HG02623 (cell line): ENCODE measurements around the gene TMEM232.

ENCODE experiments used
- ATAC-seq: cut with Tn5 transposase; IDR thresholded peaks from one replicate; pipeline ENCODE4 v1.9.1; 2021; ENCODE audit warnings: moderate library complexity; ENCODE audit not compliant: unreplicated experiment

Gene TMEM232

GRCh38 chr5:110435207-110435606 is 291.3 kb downstream of the TMEM232 start:
- ATAC-seq = no peak

GRCh38 chr5:110431603-110432002 is 294.9 kb downstream of the TMEM232 start:
- no peak for ATAC-seq

GRCh38 chr5:110414360-110414759 is 312.1 kb downstream of the TMEM232 start:
- no peak for ATAC-seq

GRCh38 chr5:110413856-110414255 is 312.6 kb downstream of the TMEM232 start:
- ATAC-seq = no peak

- ATAC-seq = no peak
Observed at GRCh38 chr5:110409571-110409970, 316.9 kb downstream of the TMEM232 start.

- ATAC-seq = no peak
Observed at GRCh38 chr5:110402562-110402961, 323.9 kb downstream of the TMEM232 start.

- ATAC-seq = no peak
Observed at GRCh38 chr5:110401881-110402280, 324.6 kb downstream of the TMEM232 start.

GRCh38 chr5:110398951-110399350 is 327.5 kb downstream of the TMEM232 start:
- ATAC-seq = no peak

- no peak for ATAC-seq
Observed at GRCh38 chr5:110397281-110397680, 329.2 kb downstream of the TMEM232 start.

- no peak for ATAC-seq
Observed at GRCh38 chr5:110386782-110387181, 339.7 kb downstream of the TMEM232 start.

- no peak for ATAC-seq
Observed at GRCh38 chr5:110383231-110383630, 343.2 kb downstream of the TMEM232 start.

- ATAC-seq = no peak
Observed at GRCh38 chr5:110377943-110378342, 348.5 kb downstream of the TMEM232 start.

- no peak for ATAC-seq
Observed at GRCh38 chr5:110377361-110377760, 349.1 kb downstream of the TMEM232 start.

GRCh38 chr5:110376281-110376951 is 350.1 kb downstream of the TMEM232 start:
- no peak for ATAC-seq

- peak; percentile 87 for ATAC-seq
Observed at GRCh38 chr5:110371725-110372041, 354.8 kb downstream of the TMEM232 start.

- peak; percentile 30 for ATAC-seq
Observed at GRCh38 chr5:110371011-110371724, 355.3 kb downstream of the TMEM232 start.
